Measurements from ENCODE around the gene MACF1. TPM values are rescaled to one million over a fixed set of nuclear protein-coding genes. Genes with fewer than 3 reads are reported as not detected.
A peak's percentile ranks its signal among the peaks of the same experiment; 100 is the strongest.

Gene MACF1
- total and polyA plus RNA-seq, 4 donors, result 23.3 to 216 (median 51.2) TPM

- H3K27me3 ChIP-seq (ENCODE audit: control insufficient read depth in 4 of 4, insufficient read depth in 4 of 4, low read length in 3 of 4), result no peaks in the 10 kb centered on the region
- 72% methylated on average over 6 of the region's 6 CpGs for WGBS
- no peak for TF ChIP-seq FOXA1 (IDR thresholded peaks at IDR 0.05)
- H3K4me3 ChIP-seq (ENCODE audit: low read depth in 1 of 3, low read length in 3 of 3), result no peak overlapping the region
- peaks cover 0 to 2% (median 0%) of the 10 kb centered on the region in 4 donors for H3K36me3 ChIP-seq (ENCODE audit: control insufficient read depth in 4 of 4, insufficient read depth in 3 of 4, low read depth in 1 of 4, low read length in 3 of 4)
- peak overlapping the region; percentile 71 to 81 for H3K27ac ChIP-seq (ENCODE audit: low read depth in 1 of 2, low read length in 2 of 2)
- H3K9ac ChIP-seq (ENCODE audit: low read depth in 1 of 2, low read length in 2 of 2), result no peak overlapping the region
- no peak for DNase-seq (ENCODE audit: low spot score)
- H3K9me3 ChIP-seq (ENCODE audit: control insufficient read depth in 4 of 4, low read length in 3 of 4), result no peaks in the 10 kb centered on the region
- peaks cover 12 to 60% (median 40%) of the 10 kb centered on the region in 4 donors for H3K4me1 ChIP-seq (ENCODE audit: control insufficient read depth in 4 of 4, insufficient read depth in 4 of 4, low read length in 3 of 4)
These were observed 189.6 kb downstream of the MACF1 start for GRCh38 chr1:39394059-39394458.

- no peak for DNase-seq (ENCODE audit: low spot score)
- Histone ChIP-seq H3K4me1 (ENCODE audit: control insufficient read depth in 4 of 4, insufficient read depth in 4 of 4, low read length in 3 of 4) (peaks cover 12 to 60% (median 38%) of the 10 kb centered on the region in 4 donors), H3K27ac (ENCODE audit: low read depth in 1 of 2, low read length in 2 of 2) (peak overlapping the region; percentile 71 to 81), H3K9ac (ENCODE audit: low read depth in 1 of 2, low read length in 2 of 2) (no peak overlapping the region), H3K27me3 (ENCODE audit: control insufficient read depth in 4 of 4, insufficient read depth in 4 of 4, low read length in 3 of 4) (no peaks in the 10 kb centered on the region), H3K9me3 (ENCODE audit: control insufficient read depth in 4 of 4, low read length in 3 of 4) (no peaks in the 10 kb centered on the region), H3K36me3 (ENCODE audit: control insufficient read depth in 4 of 4, insufficient read depth in 3 of 4, low read depth in 1 of 4, low read length in 3 of 4) (peaks cover 0 to 2% (median 0%) of the 10 kb centered on the region in 4 donors), H3K4me3 (ENCODE audit: low read depth in 1 of 3, low read length in 3 of 3) (no peak overlapping the region)
- peak; percentile 94 for TF ChIP-seq JUND (IDR thresholded peaks at IDR 0.05)
- TF ChIP-seq ATF3 (IDR thresholded peaks at IDR 0.05), result peak; percentile 60
- peak; percentile 17 for TF ChIP-seq SP1 (IDR thresholded peaks at IDR 0.05)
- TF ChIP-seq NR2F2 (IDR thresholded peaks at IDR 0.05), result no peak
- no peak for TF ChIP-seq ZBTB33 (IDR thresholded peaks at IDR 0.05)
- TF ChIP-seq YY1 (IDR thresholded peaks at IDR 0.05), result no peak
- no peak for TF ChIP-seq CTCF (IDR thresholded peaks at IDR 0.05; ENCODE audit: low read depth, low read length, missing input control)
- TF ChIP-seq RXRA (IDR thresholded peaks at IDR 0.05), result peak; percentile 78 to 89
- no peak for TF ChIP-seq TAF1 (conservative IDR thresholded peaks at IDR 0.05)
- TF ChIP-seq HNF4A (conservative IDR thresholded peaks at IDR 0.05), result peak in 1 of 2 donors; percentile 46
- no peak for TF ChIP-seq EGR1 (IDR thresholded peaks at IDR 0.05; ENCODE audit: low read depth in 2 of 2)
- TF ChIP-seq FOXA2 (IDR thresholded peaks at IDR 0.05), result peak; percentile 29
- peak; percentile 23 for TF ChIP-seq MAX (IDR thresholded peaks at IDR 0.05)
- no peak for TF ChIP-seq GABPA (IDR thresholded peaks at IDR 0.05 in 1 of 2, conservative IDR thresholded peaks at IDR 0.05 in 1 of 2)
- TF ChIP-seq HNF4G (IDR thresholded peaks at IDR 0.05), result no peak
- WGBS, result 15% methylated on average over 3 of the region's 3 CpGs
These were observed 190.1 kb downstream of the MACF1 start for GRCh38 chr1:39394598-39394997.
